Esophagus muscularis mucosa (tissue), 4 donors: ENCODE measurements around the gene TALDO1. TPM values are rescaled to one million over a fixed set of nuclear protein-coding genes. Genes with fewer than 3 reads are reported as not detected.

Source experiments
- DNase-seq: peaks from one replicate; pipeline ENCODE4 v3.0.0-alpha.2; 2017; ENCODE audit errors: extremely low spot score
- H3K27ac ChIP-seq, 4 donors: fragments of 200-600 bp; sonication (generic); replicated peaks in 1 of 4; 1 replicate in 3 of 4; 2 replicates in 1 of 4; pipeline ENCODE4 v1.5.1; 2016 to 2019; ENCODE audit warnings: mild to moderate bottlenecking in 1 of 4
- H3K27me3 ChIP-seq, 4 donors: fragments of 200-600 bp; sonication (generic); one replicate each; pipeline versions ENCODE4 v1.5.1 to v1.6.0; 2016 to 2019
- H3K36me3 ChIP-seq, 4 donors: fragments of 200-600 bp; sonication (generic); one replicate each; pipeline ENCODE4 v1.5.1; 2016 to 2019
- H3K4me1 ChIP-seq, 4 donors: fragments of 200-600 bp; sonication (generic); one replicate each; pipeline ENCODE4 v1.5.1; 2016 to 2019
- H3K4me3 ChIP-seq, 4 donors: fragments of 200-600 bp; sonication (generic); 1 replicate in 2 of 4; 2 replicates in 2 of 4; pipeline ENCODE4 v1.5.1; 2016 to 2019; ENCODE audit warnings: mild to moderate bottlenecking in 4 of 4, moderate library complexity in 1 of 4
- H3K9me3 ChIP-seq, 4 donors: fragments of 200-600 bp; sonication (generic); 1 replicate in 3 of 4; 2 replicates in 1 of 4; pipeline ENCODE4 v1.5.1; 2016 to 2019
- EP300 ChIP-seq: sonication (generic); formaldehyde crosslinking; IDR thresholded peaks from one replicate; pipeline ENCODE4 v1.6.1; 2017; ENCODE audit warnings: antibody characterized with exemption
- POLR2A ChIP-seq: fragments of 450-650 bp; IDR thresholded peaks from one replicate; pipeline ENCODE4 v1.6.1; 2017; ENCODE audit warnings: antibody characterized with exemption, moderate library complexity, mild to moderate bottlenecking, low read depth
- POLR2AphosphoS5 ChIP-seq, 2 donors: sonication (generic); formaldehyde crosslinking; IDR thresholded peaks; one replicate each; pipeline ENCODE4 v1.6.1; 2017; ENCODE audit warnings: antibody characterized with exemption in 2 of 2
- WGBS: methylation state at CpG from one replicate; pipeline ENCODE4 v1.1.5; 2018; 5-methylcytosine and 5-hydroxymethylcytosine counted together
- intact Hi-C: fragments of 100-400 bp; cut with DNase I; formaldehyde crosslinking; loops from one replicate; pipeline ENCODE4 v1.15.1; 2023
- total RNA-seq, 4 donors: library from RNA; depleted of rRNA; stranded (reverse); fragments of >200 nt; gene quantifications; one replicate each; pipeline versions ENCODE4 v1.1.0 to v1.2.1, GENCODE V29; 2016
- TF ChIP-seq, protein P1 (sequence below), 3 experiments: fragments of 200-600 bp in 2 of 3; fragments of 450-650 bp in 1 of 3; sonication (generic) in 2 of 3; IDR thresholded peaks; one replicate each; pipeline ENCODE4 v1.5.1; 2017 to 2019; ENCODE audit warnings: antibody characterized with exemption in 3 of 3, mild to moderate bottlenecking in 2 of 3, moderate library complexity in 1 of 3

TALDO1 gene
- total RNA-seq, 4 donors from 2014 or later: 168 to 231 (median 186) TPM

DNA sequence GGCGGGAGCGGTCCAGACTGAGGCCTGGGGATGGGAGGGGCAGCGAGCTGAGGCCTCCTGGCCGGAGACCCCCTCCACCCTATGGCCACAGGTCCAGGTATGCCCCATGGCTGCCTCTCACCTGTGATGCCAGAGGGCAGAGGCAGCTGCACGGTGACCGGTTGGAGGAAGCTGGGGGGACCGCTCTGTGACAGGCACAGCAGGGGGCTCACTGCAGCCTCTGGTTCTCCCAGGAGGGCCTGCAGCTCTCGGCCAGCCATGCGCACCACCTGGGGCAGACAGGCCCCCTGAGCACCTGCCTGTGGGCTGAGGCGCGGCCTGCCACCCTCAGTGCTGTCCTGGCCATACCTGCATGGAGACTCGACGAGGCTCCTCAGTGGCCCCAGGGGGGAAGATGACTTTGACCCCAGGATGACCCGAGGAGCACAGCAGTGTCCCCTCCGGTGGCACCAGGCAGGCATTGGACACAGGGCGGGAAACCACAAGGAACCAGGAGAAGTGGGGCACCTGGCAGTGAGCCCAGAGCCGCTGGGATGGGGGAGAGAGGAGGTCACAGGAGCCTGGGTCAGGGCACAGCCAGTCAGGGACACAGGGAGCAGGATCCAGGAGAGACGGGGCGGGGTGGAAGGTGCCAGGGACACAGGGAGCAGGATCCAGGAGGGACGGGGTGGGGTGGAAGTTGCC, 54.0 kb downstream of the TALDO1 start:
- no peak for DNase-seq
- H3K27ac ChIP-seq: no peak overlapping the region
- H3K4me1 ChIP-seq: peaks cover 36 to 56% (median 46%) of the 10 kb centered on the region in 4 donors
- intact Hi-C loops: no loop called here
- H3K36me3 ChIP-seq: peaks cover 14 to 44% (median 40%) of the 10 kb centered on the region in 4 donors
- no peaks in the 10 kb centered on the region for H3K9me3 ChIP-seq
- 94% methylated on average over 10 of the region's 20 CpGs for WGBS
- no peak overlapping the region for H3K4me3 ChIP-seq
- no peak for TF ChIP-seq POLR2A
- no peak for TF ChIP-seq EP300
- TF ChIP-seq POLR2AphosphoS5 (IDR thresholded peaks at IDR 0.05): no peak
- TF ChIP-seq, protein P1, sequence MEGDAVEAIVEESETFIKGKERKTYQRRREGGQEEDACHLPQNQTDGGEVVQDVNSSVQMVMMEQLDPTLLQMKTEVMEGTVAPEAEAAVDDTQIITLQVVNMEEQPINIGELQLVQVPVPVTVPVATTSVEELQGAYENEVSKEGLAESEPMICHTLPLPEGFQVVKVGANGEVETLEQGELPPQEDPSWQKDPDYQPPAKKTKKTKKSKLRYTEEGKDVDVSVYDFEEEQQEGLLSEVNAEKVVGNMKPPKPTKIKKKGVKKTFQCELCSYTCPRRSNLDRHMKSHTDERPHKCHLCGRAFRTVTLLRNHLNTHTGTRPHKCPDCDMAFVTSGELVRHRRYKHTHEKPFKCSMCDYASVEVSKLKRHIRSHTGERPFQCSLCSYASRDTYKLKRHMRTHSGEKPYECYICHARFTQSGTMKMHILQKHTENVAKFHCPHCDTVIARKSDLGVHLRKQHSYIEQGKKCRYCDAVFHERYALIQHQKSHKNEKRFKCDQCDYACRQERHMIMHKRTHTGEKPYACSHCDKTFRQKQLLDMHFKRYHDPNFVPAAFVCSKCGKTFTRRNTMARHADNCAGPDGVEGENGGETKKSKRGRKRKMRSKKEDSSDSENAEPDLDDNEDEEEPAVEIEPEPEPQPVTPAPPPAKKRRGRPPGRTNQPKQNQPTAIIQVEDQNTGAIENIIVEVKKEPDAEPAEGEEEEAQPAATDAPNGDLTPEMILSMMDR (IDR thresholded peaks at IDR 0.05): no peak
- no peaks in the 10 kb centered on the region for H3K27me3 ChIP-seq

GRCh38 chr11:802018-802617, 54.9 kb downstream of the TALDO1 start:
- TF ChIP-seq POLR2A (no peak), POLR2AphosphoS5 (IDR thresholded peaks at IDR 0.05) (no peak), EP300 (no peak)
- TF ChIP-seq, protein P1 (IDR thresholded peaks at IDR 0.05): no peak
- no peak for DNase-seq
- H3K4me1 ChIP-seq: peaks cover 27 to 49% (median 38%) of the 10 kb centered on the region in 4 donors
- H3K27me3 ChIP-seq: no peaks in the 10 kb centered on the region
- H3K4me3 ChIP-seq: no peak overlapping the region
- WGBS: 94% methylated on average over 13 of the region's 21 CpGs
- intact Hi-C loops: no loop called here
- no peak overlapping the region for H3K27ac ChIP-seq
- no peaks in the 10 kb centered on the region for H3K9me3 ChIP-seq
- peaks cover 14 to 44% (median 40%) of the 10 kb centered on the region in 4 donors for H3K36me3 ChIP-seq

DNA sequence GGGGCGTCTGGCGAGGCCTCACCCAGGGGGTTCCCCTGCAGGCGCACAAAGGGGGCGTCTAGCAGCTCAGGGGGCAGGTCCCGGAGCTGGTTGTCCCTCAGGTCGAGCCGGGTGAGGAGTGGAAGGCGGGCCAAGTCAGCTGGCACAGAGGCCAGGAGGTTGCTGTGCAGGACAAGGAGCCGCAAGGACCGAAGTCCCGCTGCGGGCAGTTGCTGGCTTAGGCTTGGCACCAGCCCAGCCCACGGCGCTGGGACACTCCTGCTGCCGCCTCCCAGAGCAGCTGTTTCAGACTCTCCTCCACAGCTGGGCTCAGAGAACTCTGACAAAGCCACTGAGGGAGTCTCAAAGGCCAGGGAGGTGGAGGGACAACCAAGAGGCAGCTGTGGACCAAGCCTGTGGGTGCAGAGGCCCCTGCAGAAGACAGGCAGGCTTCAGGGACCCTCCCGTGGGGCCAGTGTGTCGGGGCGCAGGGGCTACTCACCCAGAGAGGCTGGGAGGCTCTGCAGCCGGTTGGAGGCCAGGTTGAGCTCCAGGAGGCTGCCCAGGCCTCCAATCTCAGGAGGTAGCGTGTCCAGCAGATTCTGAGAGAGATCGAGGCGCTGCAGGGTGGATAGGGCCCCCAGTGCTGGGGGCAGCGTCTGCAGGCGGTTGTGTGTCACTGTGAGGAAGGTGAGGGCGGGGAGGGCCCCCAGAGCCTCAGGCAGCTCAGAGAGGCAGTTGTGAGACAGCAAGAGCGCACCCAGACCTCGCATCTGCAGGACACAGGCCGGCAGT, 55.6 kb downstream of the TALDO1 start:
- intact Hi-C loops: no loop called here
- 94% methylated on average over 14 of the region's 28 CpGs for WGBS
- H3K4me1 ChIP-seq: peaks cover 26 to 42% (median 33%) of the 10 kb centered on the region in 4 donors

GRCh38 chr11:803467-803742, 56.1 kb downstream of the TALDO1 start:
- H3K4me1 ChIP-seq: peaks cover 29 to 43% (median 35%) of the 10 kb centered on the region in 4 donors
- no peak overlapping the region for H3K4me3 ChIP-seq
- intact Hi-C loops: no loop called here
- H3K9me3 ChIP-seq: no peaks in the 10 kb centered on the region
- no peak for DNase-seq
- no peaks in the 10 kb centered on the region for H3K27me3 ChIP-seq
- H3K36me3 ChIP-seq: peaks cover 14 to 44% (median 40%) of the 10 kb centered on the region in 4 donors
- TF ChIP-seq POLR2A (no peak), POLR2AphosphoS5 (IDR thresholded peaks at IDR 0.05) (no peak), EP300 (no peak)
- TF ChIP-seq, protein P1 (IDR thresholded peaks at IDR 0.05): no peak
- WGBS: 93% methylated on average over 3 of the region's 8 CpGs
- H3K27ac ChIP-seq: no peak overlapping the region

More for the DNA sequence above, 55.6 kb downstream of the TALDO1 start:
- H3K36me3 ChIP-seq: peaks cover 14 to 44% (median 40%) of the 10 kb centered on the region in 4 donors
- TF ChIP-seq POLR2A: no peak
- no peak for TF ChIP-seq EP300
- TF ChIP-seq POLR2AphosphoS5 (IDR thresholded peaks at IDR 0.05): no peak
- TF ChIP-seq, protein P1 (IDR thresholded peaks at IDR 0.05): no peak
- no peak for DNase-seq
- no peaks in the 10 kb centered on the region for H3K27me3 ChIP-seq
- H3K9me3 ChIP-seq: no peaks in the 10 kb centered on the region
- no peak overlapping the region for H3K4me3 ChIP-seq
- H3K27ac ChIP-seq: no peak overlapping the region
